ENCODE measurements around the gene RMI2. TPM values are rescaled to one million over a fixed set of nuclear protein-coding genes. Genes with fewer than 3 reads are reported as not detected.

The RMI2 gene
- total RNA-seq, 1 donor from 2014 or later, result 41.9 TPM

DNA sequence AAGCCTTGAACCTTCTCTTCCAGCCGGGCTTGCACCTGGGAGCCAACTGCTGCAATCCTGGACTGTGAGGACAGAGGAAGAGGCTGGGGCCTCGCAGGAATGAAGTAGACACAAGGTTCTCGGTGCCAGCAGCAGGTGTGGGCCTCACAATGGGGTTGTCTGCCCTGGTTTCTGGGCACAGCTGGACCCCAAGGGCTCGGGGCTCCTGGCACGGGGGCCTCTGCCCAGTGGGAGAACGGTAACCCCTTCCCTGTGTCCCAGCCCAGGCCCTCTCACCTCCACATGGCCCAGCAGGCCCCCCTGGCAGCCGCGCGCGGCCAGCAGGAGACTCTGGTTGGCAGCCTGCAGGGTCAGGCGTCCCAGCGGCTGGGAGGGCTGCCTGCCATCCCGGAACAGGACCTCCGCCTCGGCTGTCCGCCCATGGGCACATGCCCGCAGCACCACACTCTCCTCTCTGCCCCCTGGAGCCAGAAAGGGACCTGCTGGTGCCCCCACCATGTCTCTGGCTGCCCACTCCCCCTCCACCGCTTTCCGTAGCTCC is 46.9 kb downstream of the RMI2 start:
- no peak for DNase-seq (ENCODE audit: low read depth, low spot score)
- Mint-ChIP-seq H3K27me3 (ENCODE audit: low read depth) (peaks cover under 1% of the 10 kb centered on the region), H3K27ac (ENCODE audit: unreplicated experiment) (no peak overlapping the region), H3K4me3 (no peak overlapping the region), H3K9me3 (no peaks in the 10 kb centered on the region), H3K4me1 (peaks cover 18% of the 10 kb centered on the region), H3K36me3 (ENCODE audit: low read depth) (no peaks in the 10 kb centered on the region)
- no peak for TF ChIP-seq CTCF (conservative IDR thresholded peaks at IDR 0.05)

DNA sequence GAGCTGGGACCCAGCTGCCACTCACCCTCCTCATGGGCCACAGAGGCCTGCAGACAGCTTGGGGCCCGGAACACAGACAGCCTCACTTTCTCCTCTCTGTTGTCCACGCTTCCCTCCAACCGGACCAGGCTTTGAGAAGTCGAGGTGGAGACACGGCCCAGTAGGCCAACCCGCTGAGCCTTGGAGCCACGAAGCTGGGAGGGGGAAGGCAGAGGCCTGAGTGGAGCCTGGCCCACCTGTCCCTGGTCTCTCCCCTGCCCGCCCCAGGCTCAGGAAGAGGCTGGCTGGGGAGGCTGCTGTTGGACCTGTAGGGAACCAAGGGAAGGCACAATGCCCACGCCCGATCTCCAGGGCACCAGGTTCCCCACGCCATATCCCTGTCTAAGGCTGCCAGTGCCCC is 48.1 kb downstream of the RMI2 start:
- TF ChIP-seq CTCF (conservative IDR thresholded peaks at IDR 0.05), result no peak
- no peaks in the 10 kb centered on the region for H3K27me3 Mint-ChIP-seq (ENCODE audit: low read depth)
- H3K4me1 Mint-ChIP-seq, result peaks cover 17% of the 10 kb centered on the region
- H3K27ac Mint-ChIP-seq (ENCODE audit: unreplicated experiment), result no peak overlapping the region
- no peaks in the 10 kb centered on the region for H3K36me3 Mint-ChIP-seq (ENCODE audit: low read depth)
- DNase-seq (ENCODE audit: low read depth, low spot score), result no peak
- no peak overlapping the region for H3K4me3 Mint-ChIP-seq
- H3K9me3 Mint-ChIP-seq, result no peaks in the 10 kb centered on the region

- Mint-ChIP-seq H3K4me3 (no peak overlapping the region), H3K4me1 (peaks cover 12% of the 10 kb centered on the region), H3K27me3 (ENCODE audit: low read depth) (no peaks in the 10 kb centered on the region), H3K36me3 (ENCODE audit: low read depth) (no peaks in the 10 kb centered on the region), H3K9me3 (no peaks in the 10 kb centered on the region), H3K27ac (ENCODE audit: unreplicated experiment) (no peak overlapping the region)
- TF ChIP-seq CTCF (conservative IDR thresholded peaks at IDR 0.05), result no peak
- no peak for DNase-seq (ENCODE audit: low read depth, low spot score)
These were observed 48.8 kb downstream of the RMI2 start for GRCh38 chr16:11393861-11394592.

GRCh38 chr16:11394593-11394960 is 49.3 kb downstream of the RMI2 start:
- Mint-ChIP-seq H3K36me3 (ENCODE audit: low read depth) (no peaks in the 10 kb centered on the region), H3K27ac (ENCODE audit: unreplicated experiment) (no peak overlapping the region), H3K4me3 (no peak overlapping the region), H3K4me1 (peaks cover 10% of the 10 kb centered on the region), H3K27me3 (ENCODE audit: low read depth) (no peaks in the 10 kb centered on the region), H3K9me3 (no peaks in the 10 kb centered on the region)
- TF ChIP-seq CTCF (conservative IDR thresholded peaks at IDR 0.05), result no peak
- no peak for DNase-seq (ENCODE audit: low read depth, low spot score)

DNA sequence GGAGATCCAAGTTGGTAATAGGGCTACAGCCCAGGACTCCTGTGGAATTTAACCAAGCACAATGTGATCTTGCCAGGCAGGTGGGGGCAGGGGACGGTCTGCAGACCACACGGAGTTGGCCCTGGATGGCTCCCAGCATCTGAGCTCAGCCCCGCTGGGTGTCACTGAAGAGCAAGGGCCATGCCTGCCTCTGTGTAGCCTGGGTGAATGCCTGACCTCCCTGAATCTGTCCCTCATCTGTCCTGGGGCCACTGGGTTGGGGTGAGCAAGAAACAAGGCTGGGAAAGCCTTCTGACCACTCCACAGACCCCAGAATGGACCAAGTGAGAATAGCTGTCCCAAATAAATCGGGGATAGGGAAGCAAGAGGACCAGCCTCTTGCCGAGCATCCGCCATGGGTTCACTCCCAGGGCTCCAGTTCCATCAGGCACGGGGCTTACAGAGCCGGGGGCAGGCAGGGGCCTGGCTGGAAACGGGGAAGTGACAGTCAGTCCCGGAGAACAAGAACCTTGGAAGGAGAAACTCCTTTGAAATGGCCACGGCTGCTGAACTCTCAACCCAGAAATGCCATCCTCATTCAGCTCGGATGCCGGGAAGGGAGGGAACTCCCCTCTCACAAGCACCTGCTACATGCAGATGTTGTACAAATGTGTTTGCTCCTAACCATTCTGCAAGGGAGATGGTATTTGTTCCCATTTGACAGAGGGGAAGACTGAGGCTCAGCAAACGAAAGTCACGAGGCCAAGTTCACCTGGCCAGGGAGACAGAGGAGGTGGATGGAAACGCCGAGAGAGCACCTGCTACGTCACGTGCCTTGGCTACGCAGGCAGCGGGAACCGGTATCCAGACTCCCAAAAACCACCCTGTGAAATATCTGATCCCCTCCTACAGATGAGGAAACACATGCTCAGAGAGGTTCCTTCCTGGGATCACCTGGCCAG is 50.0 kb downstream of the RMI2 start:
- no peak overlapping the region for H3K27ac Mint-ChIP-seq (ENCODE audit: unreplicated experiment)
- no peaks in the 10 kb centered on the region for H3K36me3 Mint-ChIP-seq (ENCODE audit: low read depth)
- DNase-seq (ENCODE audit: low read depth, low spot score), result no peak
- no peaks in the 10 kb centered on the region for H3K9me3 Mint-ChIP-seq
- H3K4me3 Mint-ChIP-seq, result no peak overlapping the region
- H3K27me3 Mint-ChIP-seq (ENCODE audit: low read depth), result no peaks in the 10 kb centered on the region
- TF ChIP-seq CTCF (conservative IDR thresholded peaks at IDR 0.05), result no peak
- peaks cover 10% of the 10 kb centered on the region for H3K4me1 Mint-ChIP-seq
